B cell (primary cell): ENCODE measurements around the gene PRKN.
"Not testable (repeated sequence)": the region's sequence is repeated elsewhere in the genome, so short reads cannot be mapped to it uniquely, and the experiment has no call there.

Experiments used
- EZH2 ChIP-seq: IDR thresholded peaks from 2 replicates; pipeline ENCODE4 v1.6.1; 2012; ENCODE audit warnings: borderline replicate concordance, low read depth, mild to moderate bottlenecking, moderate library complexity, low read length; ENCODE audit not compliant: insufficient read depth, poor library complexity, severe bottlenecking
- TF ChIP-seq, protein P1 (sequence below): fragments of 200-600 bp; IDR thresholded peaks from one replicate; pipeline ENCODE4 v1.8.0; 2022; ENCODE audit warnings: antibody characterized with exemption, mild to moderate bottlenecking

DNA sequence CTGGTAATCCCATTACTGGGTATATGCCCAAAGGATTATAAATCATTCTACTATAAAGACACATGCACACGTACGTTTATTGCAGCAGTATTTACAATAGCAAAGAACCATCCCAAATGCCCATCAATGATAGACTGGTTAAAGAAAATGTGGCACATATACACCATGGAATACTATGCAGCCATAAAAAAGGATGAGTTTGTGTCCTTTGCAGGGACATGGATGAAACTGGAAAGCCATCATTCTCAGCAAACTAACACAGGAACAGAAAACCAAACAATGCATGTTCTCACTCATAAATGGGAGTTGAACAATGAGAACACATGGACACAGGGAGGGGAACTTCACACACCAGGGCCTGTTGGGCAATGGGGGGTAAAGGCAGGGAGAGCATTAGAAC is 866.5 kb downstream of the PRKN start:
- TF ChIP-seq, protein P1, sequence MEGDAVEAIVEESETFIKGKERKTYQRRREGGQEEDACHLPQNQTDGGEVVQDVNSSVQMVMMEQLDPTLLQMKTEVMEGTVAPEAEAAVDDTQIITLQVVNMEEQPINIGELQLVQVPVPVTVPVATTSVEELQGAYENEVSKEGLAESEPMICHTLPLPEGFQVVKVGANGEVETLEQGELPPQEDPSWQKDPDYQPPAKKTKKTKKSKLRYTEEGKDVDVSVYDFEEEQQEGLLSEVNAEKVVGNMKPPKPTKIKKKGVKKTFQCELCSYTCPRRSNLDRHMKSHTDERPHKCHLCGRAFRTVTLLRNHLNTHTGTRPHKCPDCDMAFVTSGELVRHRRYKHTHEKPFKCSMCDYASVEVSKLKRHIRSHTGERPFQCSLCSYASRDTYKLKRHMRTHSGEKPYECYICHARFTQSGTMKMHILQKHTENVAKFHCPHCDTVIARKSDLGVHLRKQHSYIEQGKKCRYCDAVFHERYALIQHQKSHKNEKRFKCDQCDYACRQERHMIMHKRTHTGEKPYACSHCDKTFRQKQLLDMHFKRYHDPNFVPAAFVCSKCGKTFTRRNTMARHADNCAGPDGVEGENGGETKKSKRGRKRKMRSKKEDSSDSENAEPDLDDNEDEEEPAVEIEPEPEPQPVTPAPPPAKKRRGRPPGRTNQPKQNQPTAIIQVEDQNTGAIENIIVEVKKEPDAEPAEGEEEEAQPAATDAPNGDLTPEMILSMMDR, result not testable (repeated sequence)
- not testable (repeated sequence) for TF ChIP-seq EZH2
